Astrocyte (in vitro differentiated cells and primary cell): ENCODE data around the gene SLC43A3. TPM values are rescaled to one million over a fixed set of nuclear protein-coding genes. Genes with fewer than 3 reads are reported as not detected.

Source experiments
- DNase-seq: peaks from one replicate; pipeline ENCODE4 v3.0.0-alpha.2; 2010; ENCODE audit warnings: low read depth
- FAIRE-seq: peaks from 2 replicates; lab custom pipeline; 2011; peaks lifted over from hg19 to GRCh38; lab: Jason Lieb, UNC
- H2AFZ ChIP-seq: 2 replicates; pipeline ENCODE4 v1.6.0; 2012; ENCODE audit warnings: low read depth, low read length, inconsistent platforms
- H3K27ac ChIP-seq: 2 replicates; pipeline ENCODE4 v1.5.1; 2011; ENCODE audit warnings: low read depth, low read length, inconsistent platforms
- H3K27me3 ChIP-seq: 2 replicates; pipeline ENCODE4 v1.6.0; 2011; ENCODE audit warnings: low read length, inconsistent platforms; ENCODE audit not compliant: insufficient read depth
- H3K36me3 ChIP-seq: 2 replicates; pipeline ENCODE4 v1.5.1; 2011; ENCODE audit warnings: low read length, inconsistent platforms; ENCODE audit not compliant: insufficient read depth
- H3K4me1 ChIP-seq: 2 replicates; pipeline ENCODE4 v1.5.1; 2011; ENCODE audit warnings: low read length, inconsistent platforms; ENCODE audit not compliant: insufficient read depth
- H3K4me2 ChIP-seq: 2 replicates; pipeline ENCODE4 v1.6.0; 2012; ENCODE audit warnings: low read length, inconsistent platforms
- H3K4me3 ChIP-seq: 2 replicates; pipeline ENCODE4 v1.5.1; 2011; ENCODE audit warnings: low read depth, mild to moderate bottlenecking, low read length, inconsistent platforms; ENCODE audit not compliant: insufficient read depth
- H3K79me2 ChIP-seq: 2 replicates; pipeline ENCODE4 v1.6.0; 2012; ENCODE audit warnings: mild to moderate bottlenecking, low read length, inconsistent platforms; ENCODE audit not compliant: insufficient read depth
- H3K9ac ChIP-seq: 2 replicates; pipeline ENCODE4 v1.6.0; 2012; ENCODE audit warnings: mild to moderate bottlenecking, low read length, inconsistent platforms
- H3K9me3 ChIP-seq: 2 replicates; pipeline ENCODE4 v1.5.1; 2012; ENCODE audit warnings: low read depth, mild to moderate bottlenecking, low read length, inconsistent platforms; ENCODE audit not compliant: insufficient read depth
- H4K20me1 ChIP-seq: 2 replicates; pipeline ENCODE4 v1.6.0; 2012; ENCODE audit warnings: low read length, inconsistent platforms; ENCODE audit not compliant: insufficient read depth
- H3K27ac Mint-ChIP-seq: one replicate; pipeline ENCODE4 v1.8.0; 2021; ENCODE audit warnings: mild to moderate bottlenecking, mixed read lengths; ENCODE audit not compliant: unreplicated experiment
- H3K27me3 Mint-ChIP-seq: one replicate; pipeline ENCODE4 v1.8.0; 2021; ENCODE audit warnings: low read depth, mixed read lengths; ENCODE audit not compliant: unreplicated experiment
- H3K36me3 Mint-ChIP-seq: one replicate; pipeline ENCODE4 v1.8.0; 2021; ENCODE audit warnings: low read depth, mixed read lengths; ENCODE audit not compliant: unreplicated experiment
- H3K4me1 Mint-ChIP-seq: one replicate; pipeline ENCODE4 v1.8.0; 2021; ENCODE audit warnings: low read depth, mixed read lengths; ENCODE audit not compliant: unreplicated experiment
- H3K4me3 Mint-ChIP-seq: one replicate; pipeline ENCODE4 v1.8.0; 2021; ENCODE audit warnings: mild to moderate bottlenecking, moderate library complexity, mixed read lengths; ENCODE audit not compliant: unreplicated experiment
- H3K9me3 Mint-ChIP-seq: one replicate; pipeline ENCODE4 v1.8.0; 2021; ENCODE audit warnings: mild to moderate bottlenecking, mixed read lengths; ENCODE audit not compliant: unreplicated experiment
- CTCF ChIP-seq: IDR thresholded peaks from 2 replicates; pipeline ENCODE4 v1.5.1; 2011; ENCODE audit warnings: low read depth, mild to moderate bottlenecking, inconsistent platforms, low read length, moderate library complexity; ENCODE audit not compliant: insufficient read depth
- EZH2 ChIP-seq: IDR thresholded peaks from 2 replicates; pipeline ENCODE4 v1.6.1; 2012; ENCODE audit warnings: mild to moderate bottlenecking, low read length, inconsistent platforms; ENCODE audit not compliant: insufficient read depth
- total RNA-seq: library from RNA; stranded (reverse); gene quantifications from 2 replicates; pipeline ENCODE4 v1.2.1, GENCODE V29; 2021

The SLC43A3 gene
- total RNA-seq, 1 donor from 2014 or later, result 16.4 TPM

GRCh38 chr11:57432149-57432561, 5.2 kb upstream of the SLC43A3 start:
- TF ChIP-seq EZH2, result no peak
- TF ChIP-seq CTCF, result no peak
- Histone ChIP-seq H3K79me2 (no peaks in the 10 kb centered on the region), H2AFZ (no peak overlapping the region), H3K9me3 (no peaks in the 10 kb centered on the region), H3K27ac (no peak overlapping the region), H3K9ac (peak overlapping the region; percentile 14), H3K4me2 (peak overlapping the region; percentile 52), H3K4me3 (no peak overlapping the region), H3K36me3 (no peaks in the 10 kb centered on the region), H3K4me1 (peaks cover 21% of the 10 kb centered on the region), H4K20me1 (no peaks in the 10 kb centered on the region), H3K27me3 (peaks cover 4% of the 10 kb centered on the region)
- Mint-ChIP-seq H3K36me3 (no peaks in the 10 kb centered on the region), H3K4me3 (peak overlapping the region; percentile 4), H3K27ac (peak overlapping the region; percentile 77), H3K4me1 (peaks cover 20% of the 10 kb centered on the region), H3K27me3 (peaks cover 14% of the 10 kb centered on the region), H3K9me3 (no peaks in the 10 kb centered on the region)
- no peak for FAIRE-seq
- DNase-seq, result no peak

- H3K36me3 ChIP-seq, result no peaks in the 10 kb centered on the region
- H3K9me3 ChIP-seq, result no peaks in the 10 kb centered on the region
- no peaks in the 10 kb centered on the region for H4K20me1 ChIP-seq
- H3K27ac ChIP-seq, result no peak overlapping the region
- DNase-seq (no peak), FAIRE-seq (no peak)
- Mint-ChIP-seq H3K27ac (no peak overlapping the region), H3K4me3 (no peak overlapping the region), H3K4me1 (peaks cover 27% of the 10 kb centered on the region), H3K36me3 (no peaks in the 10 kb centered on the region), H3K9me3 (no peaks in the 10 kb centered on the region), H3K27me3 (peaks cover 14% of the 10 kb centered on the region)
- H2AFZ ChIP-seq, result no peak overlapping the region
- H3K4me2 ChIP-seq, result no peak overlapping the region
- H3K27me3 ChIP-seq, result peaks cover 4% of the 10 kb centered on the region
- TF ChIP-seq CTCF (no peak), EZH2 (no peak)
- no peaks in the 10 kb centered on the region for H3K79me2 ChIP-seq
- no peak overlapping the region for H3K4me3 ChIP-seq
- peaks cover 32% of the 10 kb centered on the region for H3K4me1 ChIP-seq
- H3K9ac ChIP-seq, result no peak overlapping the region
Measured at GRCh38 chr11:57430952-57431351, 4.0 kb upstream of the SLC43A3 start.

- Histone ChIP-seq H3K36me3 (no peaks in the 10 kb centered on the region), H3K9ac (no peak overlapping the region), H3K27me3 (peaks cover 4% of the 10 kb centered on the region), H3K4me3 (no peak overlapping the region), H3K9me3 (no peaks in the 10 kb centered on the region), H3K79me2 (no peaks in the 10 kb centered on the region), H4K20me1 (no peaks in the 10 kb centered on the region), H2AFZ (no peak overlapping the region), H3K4me1 (peaks cover 42% of the 10 kb centered on the region), H3K27ac (no peak overlapping the region), H3K4me2 (no peak overlapping the region)
- Mint-ChIP-seq H3K27ac (no peak overlapping the region), H3K27me3 (peaks cover 14% of the 10 kb centered on the region), H3K4me1 (peaks cover 27% of the 10 kb centered on the region), H3K9me3 (no peaks in the 10 kb centered on the region), H3K4me3 (no peak overlapping the region), H3K36me3 (peaks cover 2% of the 10 kb centered on the region)
- FAIRE-seq (no peak), DNase-seq (no peak)
- no peak for TF ChIP-seq EZH2
- no peak for TF ChIP-seq CTCF
Measured at GRCh38 chr11:57429946-57430345, 3.0 kb upstream of the SLC43A3 start.
